H1 (cell line): ENCODE measurements around the gene CCAR1. TPM values are rescaled to one million over a fixed set of nuclear protein-coding genes. Genes with fewer than 3 reads are reported as not detected.

Experiments used
- CTCF ChIA-PET: fragments of 300-600 bp; sonication (Branson Sonifier 250); formaldehyde crosslinking; loops from one replicate; lab custom pipeline; 2021; ENCODE audit not compliant: partially characterized antibody; lab: Charles Lee
- POLR2A ChIA-PET: fragments of 300-600 bp; sonication (Branson Sonifier 250); formaldehyde crosslinking; loops from one replicate; lab custom pipeline; 2021; ENCODE audit warnings: inconsistent platforms; ENCODE audit not compliant: partially characterized antibody; lab: Charles Lee
- DNase-seq, 2 experiments: peaks; one replicate each; pipeline versions ENCODE4 v3.0.0 to v3.0.0-alpha.2; 2010 to 2022; ENCODE audit warnings: low spot score in 2 of 2, low read depth in 1 of 2, mixed read lengths in 1 of 2
- FAIRE-seq: peaks from 2 replicates; lab custom pipeline; 2011; peaks lifted over from hg19 to GRCh38; lab: Jason Lieb, UNC
- H2AFZ ChIP-seq: 2 replicates; pipeline ENCODE4 v1.8.1; 2012; ENCODE audit warnings: low read length, inconsistent platforms
- H2AK5ac ChIP-seq: 2 replicates; pipeline ENCODE4 v1.6.1; 2013; ENCODE audit warnings: low read depth, low read length
- H2BK120ac ChIP-seq: replicated peaks from 2 replicates; pipeline ENCODE3; 2013; ENCODE audit warnings: low read depth, low read length, inconsistent platforms
- H2BK12ac ChIP-seq: 2 replicates; pipeline ENCODE4 v1.6.1; 2013; ENCODE audit warnings: low read depth, low read length
- H2BK15ac ChIP-seq: 2 replicates; pipeline ENCODE4 v1.6.1; 2013; ENCODE audit warnings: low read length
- H2BK20ac ChIP-seq: 2 replicates; pipeline ENCODE4 v1.6.1; 2013; ENCODE audit warnings: low read length
- H2BK5ac ChIP-seq: 2 replicates; pipeline ENCODE4 v1.6.1; 2013; ENCODE audit warnings: low read depth, low read length
- H3K14ac ChIP-seq: 2 replicates; pipeline ENCODE4 v1.6.1; 2013; ENCODE audit warnings: inconsistent platforms; ENCODE audit not compliant: insufficient read length
- H3K18ac ChIP-seq: 2 replicates; pipeline ENCODE4 v1.6.1; 2013; ENCODE audit warnings: low read length; ENCODE audit errors: extremely low read depth
- H3K23ac ChIP-seq: 2 replicates; pipeline ENCODE4 v1.6.1; 2013; ENCODE audit warnings: inconsistent platforms; ENCODE audit not compliant: insufficient read length
- H3K23me2 ChIP-seq: 2 replicates; pipeline ENCODE4 v1.6.1; 2013; ENCODE audit warnings: low read depth, low read length
- H3K27ac ChIP-seq: 2 replicates; pipeline ENCODE4 v1.6.1; 2011; ENCODE audit warnings: low read depth, low read length, inconsistent platforms
- H3K27me3 ChIP-seq, 4 experiments: replicated peaks in 1 of 4; 1 replicate in 1 of 4; 2 replicates in 3 of 4; pipeline versions ENCODE4 v1.6.1 to v1.8.1; 2011 to 2013; ENCODE audit warnings: low read length in 3 of 4, mild to moderate bottlenecking in 3 of 4, inconsistent platforms in 2 of 4, mixed read lengths in 2 of 4, moderate library complexity in 1 of 4; ENCODE audit not compliant: control insufficient read depth in 3 of 4, insufficient read depth in 3 of 4; ENCODE audit errors: extremely low read depth in 1 of 4
- H3K36me3 ChIP-seq, 4 experiments: 2 replicates each; pipeline versions ENCODE4 v1.6.1 to v1.8.1; 2011 to 2013; ENCODE audit warnings: mild to moderate bottlenecking in 4 of 4, low read length in 3 of 4, moderate library complexity in 2 of 4, control low read depth in 1 of 4, inconsistent platforms in 1 of 4; ENCODE audit not compliant: insufficient read depth in 4 of 4, control insufficient read depth in 2 of 4
- H3K4ac ChIP-seq: replicated peaks from 2 replicates; pipeline ENCODE3; 2013; ENCODE audit warnings: low read length, low read depth, mixed read lengths, inconsistent platforms; ENCODE audit not compliant: insufficient read length
- H3K4me1 ChIP-seq, 4 experiments: replicated peaks in 1 of 4; 1 replicate in 1 of 4; 2 replicates in 3 of 4; pipeline versions ENCODE4 v1.6.1 to v1.8.1; 2011 to 2013; ENCODE audit warnings: low read length in 3 of 4, inconsistent platforms in 2 of 4, mixed read lengths in 1 of 4; ENCODE audit not compliant: insufficient read depth in 4 of 4, control insufficient read depth in 3 of 4
- H3K4me2 ChIP-seq, 2 experiments: 2 replicates each; pipeline versions ENCODE4 v1.6.1 to v1.8.1; 2011 to 2013; ENCODE audit warnings: low read depth in 2 of 2, low read length in 2 of 2, control low read depth in 1 of 2, inconsistent platforms in 1 of 2, mild to moderate bottlenecking in 1 of 2; ENCODE audit not compliant: insufficient read depth in 1 of 2
- H3K4me3 ChIP-seq, 4 experiments: fragments of 200-600, 300-600 bp in 1 of 4; sonication (generic), shearing (Covaris generic), sonication (Bioruptor Twin) in 1 of 4; 2 replicates each; pipeline versions ENCODE4 v1.5.1 to v1.8.1; 2011 to 2016; ENCODE audit warnings: low read length in 4 of 4, low read depth in 3 of 4, control low read depth in 2 of 4, inconsistent platforms in 2 of 4, mild to moderate bottlenecking in 2 of 4, mixed read lengths in 1 of 4, moderate library complexity in 1 of 4; ENCODE audit not compliant: insufficient read depth in 2 of 4; ENCODE audit errors: extremely low read depth in 1 of 4
- H3K56ac ChIP-seq: replicated peaks from 2 replicates; pipeline ENCODE3; 2013; ENCODE audit warnings: low read depth, mild to moderate bottlenecking, mixed read lengths, low read length, inconsistent platforms; ENCODE audit not compliant: insufficient read length
- H3K79me1 ChIP-seq: 2 replicates; pipeline ENCODE4 v1.6.1; 2013; ENCODE audit warnings: low read depth, low read length, control low read depth
- H3K79me2 ChIP-seq, 2 experiments: 2 replicates each; pipeline versions ENCODE4 v1.6.1 to v1.8.1; 2012 to 2013; ENCODE audit warnings: low read length in 2 of 2, mild to moderate bottlenecking in 2 of 2, inconsistent platforms in 1 of 2; ENCODE audit not compliant: insufficient read depth in 2 of 2, control insufficient read depth in 1 of 2
- H3K9ac ChIP-seq, 4 experiments: replicated peaks in 1 of 4; 1 replicate in 1 of 4; 2 replicates in 3 of 4; pipeline versions ENCODE4 v1.6.1 to v1.8.1; 2011 to 2013; ENCODE audit warnings: low read depth in 3 of 4, low read length in 3 of 4, control low read depth in 2 of 4, mild to moderate bottlenecking in 2 of 4, moderate library complexity in 2 of 4, inconsistent platforms in 1 of 4; ENCODE audit errors: extremely low read depth in 1 of 4
- H3K9me3 ChIP-seq, 2 experiments: 2 replicates each; pipeline versions ENCODE4 v1.6.1 to v1.8.1; 2012 to 2013; ENCODE audit warnings: mild to moderate bottlenecking in 2 of 2, moderate library complexity in 2 of 2, control low read depth in 1 of 2, inconsistent platforms in 1 of 2, low read depth in 1 of 2, low read length in 1 of 2, mixed read lengths in 1 of 2; ENCODE audit not compliant: insufficient read depth in 2 of 2
- H4K20me1 ChIP-seq, 2 experiments: replicated peaks in 1 of 2; 2 replicates each; pipeline versions ENCODE3 to v1.8.1; 2011 to 2013; ENCODE audit warnings: inconsistent platforms in 2 of 2, low read length in 2 of 2, mild to moderate bottlenecking in 1 of 2; ENCODE audit not compliant: insufficient read depth in 2 of 2, control insufficient read depth in 1 of 2
- H4K5ac ChIP-seq: 2 replicates; pipeline ENCODE4 v1.6.1; 2013; ENCODE audit warnings: low read length, low read depth, mixed read lengths, inconsistent platforms; ENCODE audit not compliant: insufficient read length
- H4K8ac ChIP-seq: 2 replicates; pipeline ENCODE4 v1.8.0; 2013; ENCODE audit warnings: mild to moderate bottlenecking, moderate library complexity, low read length, inconsistent platforms; ENCODE audit not compliant: insufficient read depth; ENCODE audit errors: extremely low read depth
- H4K91ac ChIP-seq: replicated peaks from 2 replicates; pipeline ENCODE3; 2013; ENCODE audit warnings: low read length, mixed read lengths, inconsistent platforms; ENCODE audit not compliant: insufficient read length
- FOSL1 ChIP-seq: IDR thresholded peaks from 2 replicates; pipeline ENCODE4 v1.6.1; 2011; ENCODE audit warnings: mild to moderate bottlenecking, low read depth, low read length, moderate library complexity; ENCODE audit not compliant: insufficient read depth
- JUN ChIP-seq: IDR thresholded peaks from 2 replicates; pipeline ENCODE4 v1.6.1; 2011; ENCODE audit warnings: low read depth, mild to moderate bottlenecking, improper control_type of control experiment, low read length
- SAP30 ChIP-seq: fragments of 300-600 bp; sonication (generic); IDR thresholded peaks from 2 replicates; pipeline ENCODE4 v1.7.1; 2012; ENCODE audit warnings: low read length, moderate library complexity, mild to moderate bottlenecking, inconsistent platforms; ENCODE audit not compliant: insufficient read depth, insufficient replicate concordance
- SP2 ChIP-seq: IDR thresholded peaks from 2 replicates; pipeline ENCODE4 v1.6.1; 2012; ENCODE audit warnings: mild to moderate bottlenecking, low read length, inconsistent platforms
- SUZ12 ChIP-seq: fragments of 200-600 bp; sonication (generic); IDR thresholded peaks from 2 replicates; pipeline ENCODE4 v1.6.1; 2012; ENCODE audit warnings: mild to moderate bottlenecking, inconsistent platforms, low read length, moderate library complexity, mixed read lengths
- WGBS, 2 experiments: shearing (Covaris generic) in 1 of 2; methylation state at CpG; one replicate each; pipeline versions ENCODE4 v1.1.6 to v1.1.7; 2013 to 2015; ENCODE audit warnings: low lambda C conversion rate in 2 of 2, mixed read lengths in 2 of 2, inconsistent platforms in 1 of 2, low coverage in 1 of 2, missing lambda C conversion rate in 1 of 2; ENCODE audit not compliant: insufficient replicate concordance in 2 of 2, insufficient coverage in 1 of 2, insufficient read length in 1 of 2; ENCODE audit errors: extremely low coverage in 1 of 2, missing lambda C conversion rate in 1 of 2; 5-methylcytosine and 5-hydroxymethylcytosine counted together
- polyA plus RNA-seq, 7 experiments: library from polyadenylated mRNA; depleted of rRNA in 3 of 7; stranded (reverse) in 5 of 7; unstranded in 2 of 7; fragments of >200 nt in 5 of 7; fragments of 200-250 nt in 2 of 7; gene quantifications; 1 replicate in 5 of 7; 2 replicates in 1 of 7; 4 replicates in 1 of 7; pipeline versions ENCODE4 v1.2.1 to v1.2.3, GENCODE V29; 2011 to 2013; ENCODE audit warnings: missing spikeins in 2 of 7, mixed read lengths in 2 of 7
- total RNA-seq: library from RNA; stranded (reverse); fragmentation: NEBNext Ultra II Directional; extraction: Animal tissue kit (Norgen Biotek cat#: 25700); gene quantifications from 2 replicates; pipeline ENCODE4 v1.2.1, GENCODE V29; 2021

The CCAR1 gene
- total and polyA plus RNA-seq, 2 of the 8 experiments (the other 6 are each of a cell fraction or from before 2014, with no cell fraction given): 91.6 to 111 TPM

GRCh38 chr10:68727146-68727545 lies 6.1 kb downstream of the CCAR1 start:
- no peaks in the 10 kb centered on the region for H3K9me3 ChIP-seq
- H2BK5ac ChIP-seq: no peak overlapping the region
- no peak overlapping the region for H2AK5ac ChIP-seq
- no peak overlapping the region for H3K9ac ChIP-seq
- H2BK12ac ChIP-seq: no peak overlapping the region
- peaks cover 0 to 66% of the 10 kb centered on the region in 2 experiments; a peak in 3 of 4 replicates for H3K79me2 ChIP-seq
- peaks cover 8% of the 10 kb centered on the region for H3K79me1 ChIP-seq
- H2BK120ac ChIP-seq: no peak overlapping the region
- WGBS, 2 experiments: 95% methylated on average over 9 of the region's 9 CpGs; no CpG with 5 or more reads in 1 of the 2 experiments
- FAIRE-seq: no peak
- ChIA-PET CTCF (interaction anchor here (0.9 to 1.5 kb wide), 2 partner anchors 14 to 228 kb away, joined by 3 read pairs; no protein-coding TSS in a partner anchor), POLR2A (interaction anchor here (0.7 to 3.6 kb wide), 7 partner anchors 9 to 229 kb away, joined by 3 to 11 read pairs (median 4); partner anchors contain the start of gene DDX21)
- H3K27me3 ChIP-seq: no peaks in the 10 kb centered on the region
- no peak overlapping the region for H4K8ac ChIP-seq
- no peak overlapping the region for H4K5ac ChIP-seq
- no peak overlapping the region for H3K4me2 ChIP-seq
- H3K4me3 ChIP-seq: no peak overlapping the region
- no peak overlapping the region for H3K4ac ChIP-seq
- no peak overlapping the region for H4K91ac ChIP-seq
- H3K27ac ChIP-seq: no peak overlapping the region
- H2BK15ac ChIP-seq: no peak overlapping the region
- H2BK20ac ChIP-seq: no peak overlapping the region
- no peak for TF ChIP-seq JUN
- no peak for TF ChIP-seq SUZ12
- no peak for TF ChIP-seq SP2
- TF ChIP-seq FOSL1: no peak
- no peak for TF ChIP-seq SAP30
- H2AFZ ChIP-seq: no peak overlapping the region
- H3K23ac ChIP-seq: no peak overlapping the region
- peaks cover 0 to 4% (median 1%) of the 10 kb centered on the region in 4 experiments; a peak in 4 of 7 replicates for H3K4me1 ChIP-seq
- no peak overlapping the region for H3K14ac ChIP-seq
- no peaks in the 10 kb centered on the region for H3K23me2 ChIP-seq
- peaks cover 0 to 5% of the 10 kb centered on the region in 2 experiments for H4K20me1 ChIP-seq
- H3K18ac ChIP-seq: no peak overlapping the region
- no peak for DNase-seq
- peaks cover 18 to 91% (median 47%) of the 10 kb centered on the region in 4 experiments for H3K36me3 ChIP-seq
- no peak overlapping the region for H3K56ac ChIP-seq
